ENCODE results near the gene BOD1.

- no peak for TF ChIP-seq ZFX (IDR thresholded peaks at IDR 0.05)
- TF ChIP-seq CTCF (conservative IDR thresholded peaks at IDR 0.05) = no peak
Observed at GRCh38 chr5:173631478-173631877, 15.0 kb upstream of the BOD1 start.

Data from C4-2B (cell line).